ENCODE results near the gene EDAR.

EDAR gene

GRCh38 chr2:108923736-108924579, 65.1 kb downstream of the EDAR start:
- DNase-seq = no peak

- peak; percentile 29 for DNase-seq
These were observed 65.9 kb downstream of the EDAR start for GRCh38 chr2:108923019-108923700.

GRCh38 chr2:108922141-108922915, 66.7 kb downstream of the EDAR start:
- no peak for DNase-seq

- no peak for DNase-seq
These were observed 67.7 kb downstream of the EDAR start for GRCh38 chr2:108921096-108922030.

- DNase-seq = no peak
These were observed 68.3 kb downstream of the EDAR start for GRCh38 chr2:108920686-108921085.

- DNase-seq = no peak
These were observed 69.2 kb downstream of the EDAR start for GRCh38 chr2:108919571-108920373.

- no peak for DNase-seq
These were observed 70.1 kb downstream of the EDAR start for GRCh38 chr2:108918941-108919341.

- no peak for DNase-seq
These were observed 70.7 kb downstream of the EDAR start for GRCh38 chr2:108918156-108918874.

GRCh38 chr2:108917526-108917925, 71.5 kb downstream of the EDAR start:
- DNase-seq = no peak

- DNase-seq = no peak
These were observed 72.1 kb downstream of the EDAR start for GRCh38 chr2:108916796-108917421.

GRCh38 chr2:108916122-108916795, 72.8 kb downstream of the EDAR start:
- DNase-seq = no peak

- no peak for DNase-seq
These were observed 76.5 kb downstream of the EDAR start for GRCh38 chr2:108912629-108912902.

GRCh38 chr2:108911807-108912628, 77.0 kb downstream of the EDAR start:
- no peak for DNase-seq

GRCh38 chr2:108911401-108911800, 77.6 kb downstream of the EDAR start:
- no peak for DNase-seq

GRCh38 chr2:108910541-108911396, 78.3 kb downstream of the EDAR start:
- DNase-seq = no peak

- no peak for DNase-seq
These were observed 79.0 kb downstream of the EDAR start for GRCh38 chr2:108910011-108910431.

GRCh38 chr2:108909275-108909823, 79.7 kb downstream of the EDAR start:
- no peak for DNase-seq

GRCh38 chr2:108908713-108909070, 80.3 kb downstream of the EDAR start:
- no peak for DNase-seq
